IPS-18c (cell line): ENCODE measurements around the gene ABCG4.
"Not testable (repeated sequence)": the region's sequence is repeated elsewhere in the genome, so short reads cannot be mapped to it uniquely, and the experiment has no call there.

Source experiments
- H3K4me3 ChIP-seq: 2 replicates; pipeline ENCODE4 v1.7.0; 2013; ENCODE audit warnings: low read depth, mild to moderate bottlenecking, low read length, moderate library complexity; ENCODE audit not compliant: insufficient read depth
- H3K9me3 ChIP-seq: one replicate; pipeline ENCODE4 v1.6.1; 2013; ENCODE audit warnings: mild to moderate bottlenecking, low read length, moderate library complexity; ENCODE audit not compliant: control insufficient read depth, insufficient read depth

Gene ABCG4

DNA sequence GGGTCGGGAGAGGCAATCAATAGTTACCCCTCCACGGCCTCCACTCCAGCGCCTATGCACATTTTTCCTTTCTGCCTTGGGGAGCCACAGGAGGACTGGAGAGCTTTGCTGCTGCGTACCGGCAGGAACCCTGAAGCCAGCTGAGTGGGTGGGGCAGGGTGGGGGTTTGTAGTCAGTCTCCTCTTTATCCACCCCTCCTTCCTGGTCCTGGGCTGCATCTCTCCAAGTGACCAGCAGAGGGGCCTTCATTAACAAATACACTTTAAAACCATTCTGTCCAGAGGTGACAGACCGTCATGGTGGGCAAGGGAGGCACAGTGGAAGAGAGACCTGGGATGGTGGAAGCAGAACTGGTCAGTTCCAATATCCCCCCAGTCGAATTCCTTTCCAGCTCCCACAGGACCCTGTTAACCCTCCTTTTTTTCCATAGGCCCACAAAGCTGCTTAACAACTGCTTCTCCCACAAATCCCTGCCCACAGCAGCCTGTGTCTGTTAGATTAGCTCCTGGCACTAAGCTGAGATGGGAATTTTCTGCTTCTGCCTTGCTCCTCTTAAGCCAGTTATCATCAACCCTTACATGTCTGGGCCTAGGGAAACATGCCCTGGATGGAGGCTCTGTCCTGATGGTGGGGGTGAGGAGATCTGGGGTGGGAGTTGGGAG is 3.9 kb upstream of the ABCG4 start:
- Histone ChIP-seq H3K9me3 (peaks cover 2% of the 10 kb centered on the region), H3K4me3 (no peak overlapping the region; the same call in 1 of the 2 replicates)

DNA sequence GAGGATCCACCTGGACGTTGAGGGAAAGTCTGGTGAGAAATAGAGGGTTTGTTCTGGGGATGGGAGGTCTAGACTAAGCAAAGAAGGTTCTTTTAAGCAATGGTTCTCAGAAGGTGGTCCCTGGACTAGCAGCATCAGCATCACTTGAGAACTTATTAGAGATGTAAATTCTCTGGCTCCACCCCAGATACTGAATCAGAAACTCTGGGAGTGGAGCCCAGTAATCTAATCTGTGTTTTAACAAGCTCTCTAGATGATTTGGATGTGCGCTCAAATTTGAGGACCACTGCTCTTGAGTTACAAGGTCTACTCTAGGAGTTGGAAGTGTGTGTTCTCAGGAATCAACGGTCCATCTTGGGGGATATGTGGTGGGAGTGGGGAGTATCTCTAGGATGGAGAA is 3.3 kb upstream of the ABCG4 start:
- Histone ChIP-seq H3K9me3 (peaks cover 2% of the 10 kb centered on the region), H3K4me3 (no peak overlapping the region; the same call in 1 of the 2 replicates)

GRCh38 chr11:119147604-119148333 is 1.1 kb upstream of the ABCG4 start:
- peaks cover 2% of the 10 kb centered on the region for H3K9me3 ChIP-seq
- peak overlapping the region; percentile 5; the same call in 1 of the 2 replicates for H3K4me3 ChIP-seq

GRCh38 chr11:119148720-119149017 is 183 bp upstream of the ABCG4 start:
- Histone ChIP-seq H3K9me3 (peaks cover 2% of the 10 kb centered on the region), H3K4me3 (peak overlapping the region; percentile 76)

DNA sequence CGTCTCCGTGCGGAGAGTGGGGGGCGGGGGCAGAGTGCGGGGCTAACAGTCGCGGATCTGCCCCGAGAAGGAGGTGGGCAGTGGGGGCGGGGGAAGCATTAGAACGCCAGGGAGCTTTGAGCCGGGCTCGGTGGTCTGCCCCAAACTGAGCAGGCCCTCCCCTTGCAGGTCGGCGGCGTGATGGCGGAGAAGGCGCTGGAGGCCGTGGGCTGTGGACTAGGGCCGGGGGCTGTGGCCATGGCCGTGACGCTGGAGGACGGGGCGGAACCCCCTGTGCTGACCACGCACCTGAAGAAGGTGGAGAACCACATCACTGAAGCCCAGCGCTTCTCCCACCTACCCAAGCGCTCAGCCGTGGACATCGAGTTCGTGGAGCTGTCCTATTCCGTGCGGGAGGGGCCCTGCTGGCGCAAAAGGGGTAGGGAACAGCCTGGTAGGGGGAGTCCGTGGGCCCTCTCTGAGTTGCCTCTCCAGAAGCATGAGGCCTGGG is 979 bp downstream of the ABCG4 start:
- Histone ChIP-seq H3K4me3 (peak overlapping the region; percentile 76), H3K9me3 (peaks cover 2% of the 10 kb centered on the region)

DNA sequence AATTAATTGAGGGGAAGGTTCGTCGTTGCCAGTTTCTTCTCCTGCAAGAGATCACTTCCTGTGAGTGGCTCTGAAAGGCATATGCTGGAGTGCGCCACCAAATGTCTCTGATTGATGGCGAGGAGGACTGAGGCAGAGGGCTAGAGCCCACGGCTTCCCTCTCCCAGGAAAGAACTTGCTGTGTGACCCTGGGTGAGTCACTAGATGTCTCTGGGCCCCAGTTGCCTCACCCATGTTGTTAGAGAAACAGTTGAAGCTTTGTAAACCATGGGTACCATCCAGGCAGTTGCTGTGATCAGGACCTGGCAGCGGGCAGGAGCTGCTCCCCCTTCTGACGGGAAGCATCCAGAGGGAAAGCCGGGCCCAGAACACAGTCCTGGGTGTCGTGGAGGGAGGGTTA is 3.2 kb downstream of the ABCG4 start:
- Histone ChIP-seq H3K9me3 (peaks cover 2% of the 10 kb centered on the region), H3K4me3 (no peak overlapping the region)

- H3K4me3 ChIP-seq: no peak overlapping the region
- H3K9me3 ChIP-seq: peaks cover 2% of the 10 kb centered on the region
Observed at GRCh38 chr11:119152604-119153003, 3.8 kb downstream of the ABCG4 start.

GRCh38 chr11:119153049-119153818 is 4.4 kb downstream of the ABCG4 start:
- Histone ChIP-seq H3K4me3 (no peak overlapping the region), H3K9me3 (peaks cover 2% of the 10 kb centered on the region)

DNA sequence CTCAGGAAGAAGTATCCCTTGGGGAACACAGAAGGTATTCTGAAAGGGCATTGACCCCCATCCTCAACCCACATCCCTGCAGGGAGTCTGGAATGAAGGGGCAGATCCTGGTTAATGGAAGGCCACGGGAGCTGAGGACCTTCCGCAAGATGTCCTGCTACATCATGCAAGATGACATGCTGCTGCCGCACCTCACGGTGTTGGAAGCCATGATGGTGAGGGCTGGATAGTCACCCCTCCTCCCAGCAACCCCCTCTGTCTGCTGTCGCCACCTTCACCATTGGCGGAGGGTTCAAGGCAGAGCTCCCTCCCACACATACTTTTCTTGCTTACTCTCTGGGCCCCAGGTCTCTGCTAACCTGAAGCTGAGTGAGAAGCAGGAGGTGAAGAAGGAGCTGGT is 5.3 kb downstream of the ABCG4 start:
- H3K9me3 ChIP-seq: peaks cover 2% of the 10 kb centered on the region
- H3K4me3 ChIP-seq: no peak overlapping the region

- no peak overlapping the region for H3K4me3 ChIP-seq
Observed at GRCh38 chr11:119155733-119156492, 7.1 kb downstream of the ABCG4 start.

GRCh38 chr11:119156496-119156895 is 7.6 kb downstream of the ABCG4 start:
- Histone ChIP-seq H3K9me3 (no peaks in the 10 kb centered on the region), H3K4me3 (no peak overlapping the region)

More at GRCh38 chr11:119155733-119156492, 7.1 kb downstream of the ABCG4 start:
- H3K9me3 ChIP-seq: no peaks in the 10 kb centered on the region

DNA sequence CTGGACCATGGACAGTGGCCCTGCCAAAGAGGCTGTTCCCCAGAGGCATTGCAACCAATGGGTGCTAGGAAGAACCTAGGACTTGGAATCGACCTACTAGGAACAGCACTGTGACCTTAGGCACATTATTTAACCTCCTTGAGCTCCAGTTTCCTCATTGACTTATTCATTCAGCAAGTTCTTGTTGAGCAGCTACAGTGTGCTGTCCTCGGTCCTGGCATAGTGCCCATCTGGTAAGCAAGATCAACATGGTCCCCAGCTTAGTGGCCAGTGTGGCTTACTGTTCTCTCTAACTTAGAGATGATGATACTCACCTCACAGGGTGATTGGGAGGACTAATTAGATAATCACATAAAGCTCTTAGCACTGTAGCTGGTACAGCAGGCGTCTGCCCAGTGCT is 8.2 kb downstream of the ABCG4 start:
- Histone ChIP-seq H3K9me3 (no peaks in the 10 kb centered on the region), H3K4me3 (no peak overlapping the region)

DNA sequence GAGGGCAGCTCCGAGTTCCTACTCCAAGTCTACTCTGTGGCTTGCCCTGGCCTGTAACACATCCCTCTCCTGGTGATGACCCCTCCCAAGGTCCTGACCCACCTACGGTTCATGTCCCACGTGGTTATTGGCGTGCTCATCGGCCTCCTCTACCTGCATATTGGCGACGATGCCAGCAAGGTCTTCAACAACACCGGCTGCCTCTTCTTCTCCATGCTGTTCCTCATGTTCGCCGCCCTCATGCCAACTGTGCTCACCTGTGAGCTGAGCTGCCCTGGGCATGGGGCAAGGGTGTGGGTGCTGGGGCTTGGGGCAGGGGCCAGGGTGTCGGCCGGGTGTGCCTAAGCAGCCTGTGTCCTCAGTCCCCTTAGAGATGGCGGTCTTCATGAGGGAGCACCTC is 9.6 kb downstream of the ABCG4 start:
- Histone ChIP-seq H3K4me3 (no peak overlapping the region), H3K9me3 (no peaks in the 10 kb centered on the region)

DNA sequence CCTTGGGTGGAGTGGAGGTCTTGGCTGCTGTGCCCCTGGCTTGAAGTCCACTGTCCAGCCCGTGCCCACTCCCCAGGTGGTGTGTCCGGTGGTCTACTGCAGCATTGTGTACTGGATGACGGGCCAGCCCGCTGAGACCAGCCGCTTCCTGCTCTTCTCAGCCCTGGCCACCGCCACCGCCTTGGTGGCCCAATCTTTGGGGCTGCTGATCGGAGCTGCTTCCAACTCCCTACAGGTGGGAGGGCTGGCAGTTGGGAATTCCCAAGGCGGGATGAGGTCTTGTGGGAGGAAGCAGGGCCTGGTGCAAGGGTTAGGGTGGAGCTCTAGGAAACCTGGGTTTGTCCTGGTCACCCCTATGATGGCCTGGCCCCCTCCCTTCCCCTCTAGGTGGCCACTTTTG is 11.3 kb downstream of the ABCG4 start:
- no peak overlapping the region for H3K4me3 ChIP-seq
- no peaks in the 10 kb centered on the region for H3K9me3 ChIP-seq

GRCh38 chr11:119161871-119162270 is 13.0 kb downstream of the ABCG4 start:
- Histone ChIP-seq H3K4me3 (no peak overlapping the region), H3K9me3 (no peaks in the 10 kb centered on the region)

DNA sequence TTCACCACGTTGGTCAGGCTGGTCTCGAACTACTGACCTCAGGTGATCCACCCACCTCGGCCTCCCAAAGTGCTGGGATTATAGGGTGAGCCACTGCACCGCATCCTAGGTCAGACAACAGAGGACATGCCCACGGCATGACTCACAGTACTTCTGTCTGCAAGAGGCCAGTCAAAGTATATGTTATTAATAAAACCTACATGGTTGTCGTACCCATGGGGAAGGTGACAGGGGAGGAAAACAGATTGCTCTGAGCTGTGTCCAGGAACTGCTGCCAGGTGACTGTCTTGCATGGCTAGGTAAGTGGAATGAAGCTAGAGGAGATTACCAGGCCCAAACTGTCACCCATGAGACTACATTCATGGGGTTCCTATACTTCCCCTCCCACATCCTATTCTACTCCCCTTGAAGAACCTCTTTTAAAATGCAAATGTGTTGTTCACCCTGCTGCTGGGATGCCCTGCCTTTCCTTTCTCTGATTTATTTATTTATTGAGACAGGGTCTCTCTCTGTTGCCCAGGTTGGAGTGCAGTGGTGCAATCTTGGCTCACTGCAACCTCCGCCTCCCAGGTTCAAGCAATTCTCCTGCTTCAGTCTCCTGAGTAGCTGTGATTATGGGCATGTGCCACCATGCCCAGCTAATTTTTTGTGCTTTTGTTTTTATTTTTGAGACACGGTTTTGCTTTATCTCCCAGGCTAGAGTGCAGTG is 17.7 kb downstream of the ABCG4 start:
- H3K4me3 ChIP-seq: no peak overlapping the region
- no peaks in the 10 kb centered on the region for H3K9me3 ChIP-seq

GRCh38 chr11:119167077-119167458 is 18.2 kb downstream of the ABCG4 start:
- H3K9me3 ChIP-seq, H3K4me3 ChIP-seq: not testable (repeated sequence)
